Adrenal gland (tissue), 5 donors: Measurements from ENCODE around the gene FLYWCH1.

Experiments
- POLR2A ChIP-seq, 2 donors: fragments of 450-650 bp; IDR thresholded peaks; one replicate each; pipeline ENCODE4 v1.6.1; 2017; ENCODE audit warnings: antibody characterized with exemption in 2 of 2, mild to moderate bottlenecking in 2 of 2, moderate library complexity in 1 of 2
- TF ChIP-seq, protein P1 (sequence below), 6 experiments: fragments of 450-650 bp in 4 of 6; fragments of 200-600 bp in 2 of 6; sonication (generic) in 1 of 6; IDR thresholded peaks; 1 replicate in 5 of 6; 2 replicates in 1 of 6; pipeline versions ENCODE4 v1.5.1 to v1.8.0; 2016 to 2021; ENCODE audit warnings: antibody characterized with exemption in 6 of 6, mild to moderate bottlenecking in 2 of 6, moderate library complexity in 1 of 6
- donor health status: DM: no; HTN: no; CAD: no.

DNA sequence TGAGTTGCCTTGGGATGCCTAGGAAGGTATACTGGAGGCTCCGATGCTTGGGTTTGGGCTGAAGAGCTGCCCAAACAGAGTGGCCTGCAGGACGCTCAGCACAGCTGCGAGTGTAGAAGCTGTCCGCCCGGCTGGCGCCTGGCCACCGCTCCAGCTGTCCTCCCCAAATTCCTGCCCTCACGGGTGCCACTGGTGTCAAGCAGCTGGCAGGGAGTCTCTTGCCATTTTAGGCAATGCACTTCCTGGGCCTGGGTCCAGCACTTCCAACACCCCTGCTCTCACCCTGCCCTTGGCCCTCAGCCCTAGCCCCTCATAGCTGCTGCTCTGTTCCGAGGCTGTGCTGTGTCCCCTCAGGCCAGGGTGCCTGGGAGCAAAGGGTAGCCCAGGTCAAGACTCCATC is 73.7 kb downstream of the FLYWCH1 start:
- TF ChIP-seq, protein P1, sequence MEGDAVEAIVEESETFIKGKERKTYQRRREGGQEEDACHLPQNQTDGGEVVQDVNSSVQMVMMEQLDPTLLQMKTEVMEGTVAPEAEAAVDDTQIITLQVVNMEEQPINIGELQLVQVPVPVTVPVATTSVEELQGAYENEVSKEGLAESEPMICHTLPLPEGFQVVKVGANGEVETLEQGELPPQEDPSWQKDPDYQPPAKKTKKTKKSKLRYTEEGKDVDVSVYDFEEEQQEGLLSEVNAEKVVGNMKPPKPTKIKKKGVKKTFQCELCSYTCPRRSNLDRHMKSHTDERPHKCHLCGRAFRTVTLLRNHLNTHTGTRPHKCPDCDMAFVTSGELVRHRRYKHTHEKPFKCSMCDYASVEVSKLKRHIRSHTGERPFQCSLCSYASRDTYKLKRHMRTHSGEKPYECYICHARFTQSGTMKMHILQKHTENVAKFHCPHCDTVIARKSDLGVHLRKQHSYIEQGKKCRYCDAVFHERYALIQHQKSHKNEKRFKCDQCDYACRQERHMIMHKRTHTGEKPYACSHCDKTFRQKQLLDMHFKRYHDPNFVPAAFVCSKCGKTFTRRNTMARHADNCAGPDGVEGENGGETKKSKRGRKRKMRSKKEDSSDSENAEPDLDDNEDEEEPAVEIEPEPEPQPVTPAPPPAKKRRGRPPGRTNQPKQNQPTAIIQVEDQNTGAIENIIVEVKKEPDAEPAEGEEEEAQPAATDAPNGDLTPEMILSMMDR (IDR thresholded peaks at IDR 0.05) = no peak
- TF ChIP-seq POLR2A (IDR thresholded peaks at IDR 0.05) = no peak
